ENCODE measurements around the gene STK38.
"Not testable (repeated sequence)": the region's sequence is repeated elsewhere in the genome, so short reads cannot be mapped to it uniquely, and the experiment has no call there.

The STK38 gene

DNA sequence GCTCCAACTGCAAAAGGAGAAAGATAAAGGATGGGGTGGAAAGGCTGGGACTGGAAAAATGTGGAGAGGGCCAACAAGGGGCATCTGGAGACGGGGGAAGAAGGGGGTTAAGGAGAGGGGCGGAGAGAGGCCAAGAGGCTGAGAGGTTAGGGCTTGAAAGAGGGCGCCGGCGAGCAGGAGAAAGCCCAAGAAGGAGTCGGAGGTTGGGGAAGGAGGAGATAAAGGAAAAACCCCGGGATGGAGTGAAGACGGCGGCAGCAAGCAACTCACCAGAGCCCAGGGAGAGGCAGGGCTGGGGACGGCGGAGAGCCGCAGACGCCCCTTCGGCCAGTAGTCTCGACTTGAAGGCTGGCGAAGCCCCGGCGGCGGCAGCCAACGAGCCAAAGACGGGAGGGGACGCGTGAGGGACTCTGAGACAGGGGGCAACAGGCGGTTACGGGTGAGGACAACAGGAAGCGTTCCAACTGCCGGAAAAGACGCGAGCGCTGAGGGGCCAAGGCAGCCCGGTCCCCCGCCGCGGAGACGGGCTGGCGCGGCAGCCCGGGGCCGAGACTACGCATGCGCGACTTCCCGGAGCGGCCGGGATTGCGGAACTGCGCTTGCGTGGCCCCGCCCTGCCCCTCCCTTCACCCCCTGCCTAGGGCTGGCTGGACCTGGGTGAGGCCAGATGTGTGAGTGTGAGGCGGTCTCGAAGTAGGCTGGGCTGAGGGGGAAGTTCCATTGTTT, at the start of gene STK38:
Gene STK38, minus strand, starts transcription at position 560 of the 726 bp plus-strand sequence. CDS start 7,277 bp downstream, outside the sequence.
- DNase-seq (ENCODE audit: low read depth) = peak; percentile 84

DNA sequence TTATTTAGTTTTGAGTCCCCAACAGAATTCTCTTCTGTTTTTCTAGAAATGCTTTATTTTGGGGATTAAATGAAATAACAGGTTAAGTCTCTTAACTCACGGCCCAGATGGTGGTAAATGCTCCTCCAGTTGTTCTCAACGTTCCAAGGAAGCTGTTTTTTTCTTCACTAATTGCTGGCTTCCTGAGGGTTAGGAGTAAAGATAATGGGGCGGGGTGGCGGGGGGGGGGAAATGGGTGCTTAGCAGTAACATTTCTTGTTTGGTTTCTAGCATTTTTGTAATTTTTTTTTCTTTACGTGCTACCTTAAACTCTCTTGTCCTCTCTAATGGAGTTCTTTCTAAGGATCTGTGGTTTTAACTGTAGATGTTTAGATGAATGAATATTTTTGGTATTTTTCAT, 49.1 kb upstream of the STK38 start:
- peak; percentile 34 for DNase-seq (ENCODE audit: low read depth)

DNA sequence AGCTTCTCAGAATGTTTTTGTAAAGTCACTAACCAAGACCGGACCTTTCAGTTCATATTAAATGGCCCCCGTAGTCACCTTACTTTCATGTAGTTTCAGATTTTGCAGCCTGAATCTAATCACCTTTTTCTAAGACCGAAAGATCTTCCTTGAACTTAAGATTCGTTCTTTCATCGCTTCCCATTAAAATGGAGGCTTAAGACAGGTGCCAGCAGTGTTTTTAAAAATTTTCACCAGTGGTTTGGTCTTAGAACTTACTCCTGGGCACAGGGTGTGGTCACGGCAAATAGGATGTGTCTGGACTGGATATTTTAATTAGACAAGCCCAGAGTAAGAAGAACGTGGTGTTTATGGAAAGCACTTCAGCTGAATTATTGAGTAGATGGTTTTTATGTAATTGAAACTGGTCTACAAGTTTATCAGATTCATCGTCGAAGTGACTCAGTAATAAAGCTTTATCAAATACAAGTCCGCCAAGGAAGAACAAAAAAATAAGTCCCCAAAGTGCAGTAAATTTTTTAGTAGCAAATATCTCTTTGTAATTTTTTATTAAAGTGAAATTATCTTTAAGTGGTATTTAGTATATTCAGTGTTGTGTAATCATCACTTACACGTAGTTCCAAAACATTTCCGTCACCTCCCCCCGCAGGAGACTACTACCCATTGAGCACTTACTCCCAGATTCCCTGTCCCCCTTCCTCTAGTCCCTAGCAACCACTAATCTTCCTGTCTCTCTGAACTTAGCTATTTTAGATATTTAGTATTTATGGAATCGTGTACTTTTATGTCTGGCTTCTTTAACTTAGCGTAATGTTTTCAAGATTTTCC, 47.8 kb upstream of the STK38 start:
- DNase-seq (ENCODE audit: low read depth) = peak; percentile 48

DNA sequence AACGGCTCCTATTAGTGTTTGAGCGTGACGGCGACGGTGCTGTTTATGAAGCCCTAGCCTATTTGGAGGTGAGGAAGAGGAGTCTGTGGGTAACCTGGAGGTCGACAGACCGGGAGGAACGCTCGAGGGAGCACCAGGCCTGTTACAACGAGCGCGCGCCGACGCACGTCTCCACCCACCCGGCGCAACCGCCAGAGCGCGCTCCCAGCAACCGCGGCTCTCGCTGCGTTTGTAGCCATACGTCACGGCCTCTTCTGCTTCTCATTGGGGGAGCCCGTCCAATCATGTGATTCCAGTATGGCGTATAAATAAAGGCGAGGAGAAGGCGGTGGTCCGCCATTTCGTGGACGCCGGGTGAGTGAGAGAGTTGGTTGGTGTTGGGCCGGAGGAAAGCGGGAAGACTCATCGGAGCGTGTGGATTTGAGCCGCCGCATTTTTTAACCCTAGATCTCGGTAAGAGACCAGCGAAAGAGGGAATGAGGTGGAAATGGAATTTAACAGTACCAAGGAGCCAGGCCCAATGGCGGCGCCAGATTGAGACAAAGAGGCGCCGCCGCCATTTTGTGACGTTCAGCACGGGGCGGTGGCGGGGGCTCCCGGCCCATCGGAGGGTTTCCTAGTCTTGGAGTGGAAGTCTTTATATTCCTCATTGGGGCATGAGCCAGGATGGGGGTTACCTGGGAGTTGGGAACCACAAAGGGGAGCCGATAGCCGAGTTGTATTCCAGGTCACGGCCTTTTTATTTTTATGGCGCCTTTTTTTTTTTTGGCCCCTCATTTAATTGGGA, 46.9 kb upstream of the STK38 start, which contains the start of gene SRSF3:
Gene SRSF3, plus strand, starts transcription at position 334 of the 787 bp plus-strand sequence. CDS start 2,401 bp downstream, outside the sequence.
- peak; percentile 98 for DNase-seq (ENCODE audit: low read depth)

DNA sequence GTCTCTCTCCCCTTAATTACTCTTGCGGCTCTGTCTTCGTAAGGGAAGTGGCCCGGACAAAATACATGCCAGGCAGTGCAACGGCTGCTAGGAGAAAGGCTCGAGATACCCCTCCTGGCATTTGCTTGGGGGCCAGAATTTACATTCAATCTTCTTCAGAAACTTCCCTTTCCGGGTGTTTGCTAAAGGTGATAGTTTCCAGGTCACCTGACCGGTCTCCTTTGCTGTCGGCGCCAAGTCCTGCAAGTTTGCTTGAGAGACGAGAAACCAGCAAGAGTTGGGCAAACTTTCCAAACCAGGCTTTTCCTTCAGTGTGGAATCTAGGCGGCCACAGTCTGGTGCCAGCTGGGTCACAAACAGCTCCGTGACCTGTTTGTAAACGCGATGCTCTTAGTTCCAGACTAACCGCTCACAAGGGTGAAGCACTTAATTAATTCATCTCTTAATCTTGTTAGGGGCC, 46.3 kb upstream of the STK38 start:
- peak; percentile 63 for DNase-seq (ENCODE audit: low read depth)

DNA sequence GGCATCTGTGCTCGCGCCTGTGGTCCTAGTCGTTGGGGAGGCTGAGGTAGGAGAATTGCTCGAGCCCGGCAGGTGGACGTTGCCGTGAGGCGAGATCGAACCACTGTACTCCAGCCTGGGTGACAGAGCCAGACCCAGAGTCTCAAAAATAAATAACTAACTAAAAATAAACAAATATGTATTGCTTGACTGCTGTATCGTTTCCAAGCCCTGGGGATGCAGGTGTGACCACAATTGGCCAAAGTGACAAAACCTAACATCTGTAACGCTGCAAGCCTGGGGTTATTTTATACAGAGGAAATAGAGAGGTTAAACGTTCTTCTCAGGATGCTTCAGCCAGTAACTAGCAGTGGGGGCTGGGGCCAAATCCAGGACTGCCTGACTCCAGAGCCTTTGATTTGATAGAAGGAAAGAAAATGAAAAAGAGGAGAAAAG, 45.0 kb upstream of the STK38 start:
- no peak for DNase-seq (ENCODE audit: low read depth)

DNA sequence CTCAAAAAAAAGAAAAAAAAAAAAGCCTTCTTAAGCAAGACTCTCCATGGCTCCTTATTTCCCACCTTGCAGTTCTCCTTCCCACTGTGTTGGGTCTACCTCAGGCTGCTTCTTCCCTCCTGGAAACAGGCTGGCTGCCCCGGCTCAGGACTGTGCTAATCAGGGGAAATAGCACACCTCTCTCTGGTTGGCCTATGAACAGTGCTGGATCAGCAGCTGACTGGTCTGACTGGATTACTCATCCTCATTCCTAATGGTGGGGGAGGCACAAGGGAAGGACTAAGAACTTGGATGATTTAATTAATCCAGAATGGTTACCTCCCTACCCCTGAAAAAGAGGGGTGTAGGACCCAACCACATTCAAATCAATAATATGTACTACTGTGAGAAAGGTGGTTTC, 43.0 kb upstream of the STK38 start:
- peak; percentile 50 for DNase-seq (ENCODE audit: low read depth)

DNA sequence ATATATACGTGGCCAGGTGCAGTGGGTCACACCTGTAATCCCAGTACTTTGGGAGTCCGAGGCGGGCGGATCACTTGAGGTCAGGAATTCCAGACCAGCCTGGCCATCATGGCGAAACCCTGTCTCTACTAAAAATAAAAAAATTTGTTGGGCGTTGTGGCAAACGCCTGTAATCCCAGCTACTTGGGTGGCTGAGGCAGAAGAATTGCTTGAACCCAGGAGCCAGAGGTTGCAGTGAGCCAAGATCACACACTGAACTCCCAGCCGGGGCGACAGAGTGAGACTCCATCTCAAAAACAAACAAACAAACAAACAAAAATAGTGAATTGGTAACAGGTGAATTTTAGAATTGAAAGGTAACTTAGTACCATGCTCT, 41.7 kb upstream of the STK38 start:
- DNase-seq (ENCODE audit: low read depth) = not testable (repeated sequence)

DNA sequence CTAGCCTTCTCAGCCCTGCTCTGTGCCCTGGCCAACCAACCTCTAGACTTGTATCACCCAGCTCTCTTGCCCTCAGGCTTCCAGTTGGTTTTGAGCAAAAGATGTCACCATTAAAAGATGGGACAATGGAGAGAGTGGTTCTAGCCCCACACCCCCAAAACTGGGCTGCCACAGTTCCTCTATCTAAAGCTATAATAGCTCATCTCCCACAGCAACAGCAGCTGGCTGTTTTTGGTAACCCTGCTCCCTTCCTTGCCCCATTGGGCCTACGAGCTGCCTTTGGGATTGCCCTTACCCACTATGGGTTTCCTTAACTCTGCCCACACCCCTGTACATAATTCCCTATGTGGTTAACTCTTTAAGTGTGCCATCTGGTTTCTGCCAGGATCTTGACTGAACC, 39.3 kb upstream of the STK38 start:
- DNase-seq (ENCODE audit: low read depth) = no peak

DNA sequence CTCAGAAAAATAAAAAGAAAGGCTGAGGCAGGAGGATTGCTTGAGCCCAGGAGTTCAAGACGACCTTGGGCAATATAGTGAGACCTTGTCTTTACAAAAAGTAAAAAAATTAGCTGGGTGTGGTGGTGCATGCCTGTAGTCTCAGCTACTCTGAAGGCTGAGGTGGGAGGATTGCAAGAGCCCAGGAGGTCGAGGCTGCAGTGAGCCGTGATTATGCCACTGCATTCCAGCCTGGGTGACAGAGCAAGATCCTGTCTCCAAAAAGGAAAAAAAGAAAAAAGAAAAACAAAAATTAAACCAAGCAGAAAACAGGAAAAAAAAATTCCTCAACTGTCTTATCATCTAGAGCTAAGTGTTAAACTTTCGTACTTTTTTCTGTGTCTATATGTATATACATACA, 34.4 kb upstream of the STK38 start:
- DNase-seq (ENCODE audit: low read depth) = no peak

DNA sequence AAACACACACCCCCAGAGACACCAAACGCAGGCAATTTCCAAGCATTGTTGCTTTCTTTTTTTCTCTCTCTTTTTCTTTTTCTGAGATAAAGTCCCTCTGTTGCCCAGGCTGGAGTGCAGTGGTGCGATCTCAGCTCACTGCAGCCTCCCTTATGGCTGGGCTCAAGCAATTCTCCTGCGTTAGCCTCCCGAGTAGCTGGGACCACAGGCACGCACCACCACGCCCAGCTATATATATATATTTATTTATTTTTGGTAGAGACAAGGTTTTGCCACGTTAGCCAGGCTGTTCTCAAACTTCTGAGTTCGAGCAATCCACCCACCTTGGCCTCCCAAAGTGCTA, 32.9 kb upstream of the STK38 start:
- DNase-seq (ENCODE audit: low read depth) = no peak

DNA sequence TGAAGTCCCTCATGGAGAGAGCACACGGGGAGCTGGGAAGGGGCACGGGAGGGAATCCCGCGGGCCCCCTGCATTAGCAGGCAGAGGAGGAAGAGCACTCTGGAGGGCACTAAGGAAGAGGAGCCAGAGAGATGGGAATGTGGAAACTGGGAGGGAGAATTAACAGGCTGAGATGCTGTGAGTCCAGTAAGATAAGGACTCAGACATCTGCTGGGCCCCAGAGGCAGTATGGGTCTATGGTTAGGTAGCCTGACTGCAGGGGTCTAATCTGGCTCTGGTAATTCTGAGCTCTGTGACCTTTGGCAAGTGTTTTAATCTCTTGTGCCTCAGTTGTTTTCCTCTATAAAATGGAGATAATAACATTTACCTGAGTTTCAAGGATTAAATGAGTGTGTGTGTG, 31.2 kb upstream of the STK38 start:
- no peak for DNase-seq (ENCODE audit: low read depth)

DNA sequence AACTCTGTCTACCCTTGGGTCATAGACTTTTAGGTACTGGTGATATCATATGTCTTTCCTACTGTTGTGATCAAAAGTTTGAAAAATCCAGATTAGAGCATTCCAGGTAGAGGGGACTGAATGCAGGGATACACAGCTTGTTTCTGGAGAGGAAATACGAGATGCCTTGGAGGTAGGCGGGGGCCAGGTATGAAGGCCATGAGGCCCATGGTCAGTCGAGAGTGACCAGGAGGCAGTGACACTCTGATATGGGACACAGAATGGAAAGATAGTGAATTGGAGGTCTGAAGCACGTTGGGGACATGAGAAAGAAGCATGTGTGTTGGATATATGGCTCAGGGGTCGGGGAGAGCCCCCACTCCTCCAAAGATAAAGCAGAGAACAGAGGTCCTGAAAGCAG, 30.8 kb upstream of the STK38 start:
- DNase-seq (ENCODE audit: low read depth) = no peak

DNA sequence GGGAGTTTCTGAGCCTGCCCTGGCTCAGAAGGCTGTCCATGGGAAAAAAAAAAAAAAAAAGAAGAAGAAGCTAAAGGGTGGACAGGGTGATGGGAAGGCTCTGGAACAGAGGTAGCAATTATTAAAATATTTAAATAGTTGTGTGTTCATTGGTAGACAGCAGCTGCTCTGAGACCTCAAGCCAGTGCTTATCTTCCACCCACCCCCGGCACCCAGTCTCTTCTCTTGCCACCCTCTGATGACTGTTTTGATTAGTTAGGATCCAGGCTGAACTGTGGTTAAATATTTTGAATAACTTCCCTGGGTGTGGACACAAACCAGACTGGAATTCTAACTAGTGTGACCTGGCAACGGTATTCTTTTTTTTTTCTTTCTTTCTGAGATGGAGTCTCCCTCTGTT, 30.0 kb upstream of the STK38 start:
- peak; percentile 38 for DNase-seq (ENCODE audit: low read depth)

DNA sequence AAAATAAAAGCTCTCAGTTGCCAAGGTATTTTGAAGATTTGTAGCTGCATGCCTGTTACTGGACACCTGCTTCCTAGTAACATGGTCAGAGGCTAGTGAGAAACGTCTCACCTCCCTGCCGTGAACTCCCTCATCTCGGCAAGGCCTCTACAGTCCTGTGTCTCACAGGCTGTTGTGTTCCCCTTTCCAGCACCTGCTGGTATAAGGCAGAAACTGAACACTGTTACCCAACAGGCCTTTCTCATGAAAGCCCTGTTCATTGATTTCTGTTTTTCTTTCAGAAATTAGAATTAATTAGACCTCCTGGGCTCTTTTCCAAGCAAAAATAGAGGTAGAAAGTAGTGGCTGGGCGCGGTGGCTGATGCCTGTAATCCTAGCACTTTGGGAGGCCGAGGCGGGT, 29.3 kb upstream of the STK38 start:
- DNase-seq (ENCODE audit: low read depth) = no peak

DNA sequence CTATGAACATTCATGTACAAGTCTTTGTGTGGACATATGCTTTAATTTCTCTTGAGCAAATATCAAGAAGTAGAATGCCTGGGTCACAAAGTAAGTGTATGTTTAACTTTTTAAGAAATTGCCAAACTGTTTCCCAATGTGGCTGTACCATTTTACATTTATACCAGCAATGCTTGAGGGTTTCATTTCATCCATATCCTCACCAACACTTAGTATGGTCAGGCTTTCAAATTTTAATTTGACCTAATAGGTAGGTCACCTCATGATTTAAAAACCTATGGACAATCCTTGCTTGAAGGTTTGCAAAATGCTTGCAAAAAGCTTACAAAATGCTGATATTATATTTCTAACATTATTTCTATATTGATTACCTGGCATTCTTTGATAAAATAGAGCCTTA, 27.4 kb upstream of the STK38 start:
- no peak for DNase-seq (ENCODE audit: low read depth)

DNA sequence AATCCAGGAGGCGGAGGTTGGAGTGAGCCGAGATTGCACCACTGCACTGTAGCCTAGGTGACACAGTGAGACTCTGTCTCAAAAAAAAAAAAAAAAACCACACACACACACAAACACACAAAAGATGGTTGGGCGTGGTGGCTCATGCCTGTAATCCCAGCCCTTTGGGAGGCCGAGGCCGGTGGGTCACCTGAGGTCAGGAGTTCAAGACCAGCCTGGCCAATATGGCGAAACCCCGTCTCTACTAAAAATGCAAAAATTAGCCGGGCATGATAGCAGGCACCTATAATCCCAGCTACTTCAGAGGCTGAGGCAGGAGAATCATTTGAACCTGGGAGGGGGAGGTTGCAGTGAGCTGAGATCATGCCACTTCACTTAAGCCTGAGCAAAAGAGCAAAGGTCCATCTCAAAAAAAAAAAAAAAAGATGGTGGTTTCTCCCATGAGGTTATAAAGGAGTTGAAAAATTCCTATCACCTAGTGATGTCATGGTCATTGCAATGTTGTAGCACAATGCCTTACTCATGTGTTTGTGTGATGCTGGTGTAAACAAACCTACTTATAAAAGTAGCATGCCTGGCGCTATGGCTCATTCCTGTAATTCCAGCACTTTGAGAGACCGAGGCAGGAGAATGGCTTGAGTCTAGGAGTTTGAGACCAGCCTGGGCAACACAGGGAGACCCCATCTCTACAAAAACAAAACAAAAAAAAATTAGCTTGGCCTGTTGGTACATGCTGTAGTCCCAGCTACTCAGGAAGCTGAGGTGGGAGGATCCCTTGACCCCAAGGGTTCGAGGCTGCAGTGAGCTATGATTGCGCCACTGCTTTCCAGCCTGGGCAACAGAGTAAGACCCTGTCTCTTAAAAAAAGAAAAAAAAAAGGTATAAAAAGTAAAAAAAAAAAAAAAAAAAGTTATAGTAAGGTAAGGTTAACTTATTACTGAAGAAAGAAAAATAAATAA, 25.4 kb upstream of the STK38 start:
- DNase-seq (ENCODE audit: low read depth) = not testable (repeated sequence)

DNA sequence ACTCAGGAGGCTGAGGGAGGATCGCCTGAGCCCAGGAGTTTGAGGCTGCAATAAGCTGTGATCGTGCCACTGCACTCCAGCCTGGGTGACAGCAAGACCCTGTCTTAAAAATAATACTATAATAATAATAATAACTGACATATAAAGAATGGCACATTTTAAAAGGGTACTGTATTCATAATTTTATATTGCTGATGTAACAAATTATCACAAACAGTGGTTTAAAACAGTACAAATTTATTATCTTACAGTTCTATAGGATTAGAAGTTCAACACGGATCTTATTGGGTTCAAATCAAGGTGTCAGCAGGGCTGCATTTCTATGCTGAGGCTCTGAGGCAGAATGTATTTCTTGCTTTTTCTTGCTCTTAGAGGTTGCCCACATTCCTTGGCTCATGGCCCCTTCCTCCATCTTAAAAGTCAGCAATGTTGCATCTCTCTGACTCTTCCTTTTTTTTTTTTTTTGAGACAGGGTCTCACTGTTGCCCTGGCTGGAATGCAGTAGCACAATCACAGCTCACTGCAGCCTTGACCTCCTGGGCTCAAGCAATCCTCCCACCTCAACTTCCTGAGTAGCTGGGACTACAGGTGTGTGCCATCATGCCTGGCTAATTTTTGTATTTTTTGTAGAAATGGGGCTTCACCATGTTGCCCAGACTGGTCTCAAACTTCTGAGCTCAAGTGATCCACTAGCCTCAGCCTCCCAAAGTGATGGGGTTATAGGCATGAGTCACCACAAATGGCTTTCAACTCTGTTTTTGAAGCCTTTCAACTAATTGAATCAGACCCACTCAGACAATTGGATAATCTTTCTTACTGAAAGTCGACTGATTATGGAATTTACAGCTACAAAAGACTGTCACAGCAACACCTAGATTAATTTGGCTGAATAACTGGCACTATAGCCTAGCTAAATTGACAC, 24.1 kb upstream of the STK38 start:
- DNase-seq (ENCODE audit: low read depth) = no peak

DNA sequence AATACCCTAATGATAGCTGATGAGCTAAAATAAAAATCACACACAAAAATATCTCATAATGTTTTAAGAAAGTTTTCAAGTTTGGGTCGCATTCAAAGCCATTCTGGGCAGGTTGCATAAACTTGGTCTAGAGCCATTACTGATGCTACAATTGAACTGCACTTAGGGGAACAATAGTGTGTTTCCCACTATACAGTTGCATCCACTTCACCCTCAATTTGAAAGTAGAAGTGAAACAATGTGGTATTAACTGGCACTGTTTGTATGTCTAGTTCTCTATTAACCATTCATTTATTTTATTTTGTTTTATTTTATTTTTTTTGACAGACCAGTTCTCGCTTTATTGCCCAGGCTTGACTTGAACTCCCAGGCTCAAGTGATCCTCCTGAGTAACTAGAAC, 23.0 kb upstream of the STK38 start:
- DNase-seq (ENCODE audit: low read depth) = no peak

DNA sequence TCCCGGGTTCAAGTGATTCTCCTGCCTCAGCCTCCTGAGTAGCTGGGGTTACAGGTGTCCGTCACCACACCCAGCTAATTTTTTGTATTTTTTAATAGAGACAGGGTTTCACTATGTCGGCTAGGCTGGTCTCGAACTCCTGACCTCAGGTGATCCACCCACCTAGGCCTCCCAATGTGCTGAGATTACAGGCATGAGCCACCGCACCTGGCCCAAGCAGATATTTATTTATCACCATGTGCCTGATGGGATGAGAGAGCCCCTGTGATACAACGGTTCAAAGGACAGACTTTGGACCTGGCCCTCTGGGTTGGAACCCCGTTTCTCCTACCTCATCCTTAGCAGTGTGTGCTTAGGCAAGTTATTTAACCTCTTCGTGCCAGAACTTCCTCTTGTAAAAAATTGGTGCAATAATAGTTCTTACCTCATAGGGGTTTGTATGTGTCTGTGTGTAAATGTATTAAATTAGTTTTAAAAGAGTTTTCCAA, 19.2 kb upstream of the STK38 start:
- no peak for DNase-seq (ENCODE audit: low read depth)
